K562 (cell line): ENCODE data around the gene HJV. TPM values are rescaled to one million over a fixed set of nuclear protein-coding genes. Genes with fewer than 3 reads are reported as not detected.
A peak's percentile ranks its signal among the peaks of the same experiment; 100 is the strongest.
"Not testable (repeated sequence)": the region's sequence is repeated elsewhere in the genome, so short reads cannot be mapped to it uniquely, and the experiment has no call there.

Experiments
- ARID2 ChIP-seq: fragments of 450-650 bp; IDR thresholded peaks from 2 replicates; pipeline ENCODE4 v1.6.1; 2017; ENCODE audit warnings: antibody characterized with exemption, mild to moderate bottlenecking
- ARNT ChIP-seq, 2 experiments: fragments of 450-650 bp; IDR thresholded peaks; 2 replicates each; pipeline ENCODE4 v1.6.1; 2016; ENCODE audit warnings: mild to moderate bottlenecking in 1 of 2
- CHD1 ChIP-seq: fragments of 200-600 bp; sonication (generic); IDR thresholded peaks from one replicate; pipeline ENCODE4 v1.6.1; 2012; ENCODE audit warnings: mild to moderate bottlenecking, moderate library complexity, low read length, inconsistent platforms
- CREM ChIP-seq: IDR thresholded peaks from 2 replicates; pipeline ENCODE4 v1.6.1; 2014; ENCODE audit warnings: antibody characterized with exemption, low read depth
- CTBP1 ChIP-seq: fragments of 450-650 bp; IDR thresholded peaks from 2 replicates; pipeline ENCODE4 v1.6.1; 2016; ENCODE audit warnings: borderline replicate concordance
- EP300 ChIP-seq: IDR thresholded peaks from 2 replicates; pipeline ENCODE4 v1.6.1; 2012; ENCODE audit warnings: low read length, improper control_type of control experiment
- GATAD2A ChIP-seq: fragments of 450-650 bp; IDR thresholded peaks from 2 replicates; pipeline ENCODE4 v1.6.1; 2017
- GTF2F1 ChIP-seq: IDR thresholded peaks from 2 replicates; pipeline ENCODE4 v1.6.1; 2011; ENCODE audit warnings: low read depth, low read length, improper control_type of control experiment
- HNRNPL ChIP-seq: fragments of 200-400 bp; formaldehyde crosslinking; IDR thresholded peaks from 2 replicates; pipeline ENCODE4 v1.6.1; 2017; ENCODE audit warnings: low read depth, mild to moderate bottlenecking, low read length
- NONO ChIP-seq, 2 experiments: fragments of 200-400 bp in 1 of 2; fragments of 450-650 bp in 1 of 2; formaldehyde crosslinking in 1 of 2; IDR thresholded peaks; 2 replicates each; pipeline ENCODE4 v1.6.1; 2017; ENCODE audit warnings: low read depth in 2 of 2, mild to moderate bottlenecking in 2 of 2, moderate library complexity in 2 of 2, low read length in 1 of 2
- NRF1 ChIP-seq, 2 experiments: fragments of 450-650 bp; IDR thresholded peaks in 1 of 2; conservative IDR thresholded peaks in 1 of 2; 2 replicates each; pipeline ENCODE4 v1.6.1; 2014; ENCODE audit warnings: mild to moderate bottlenecking in 2 of 2
- OTX1 ChIP-seq: fragments of 450-650 bp; formaldehyde crosslinking; IDR thresholded peaks from 2 replicates; pipeline ENCODE4 v1.4.0; 2022; ENCODE audit warnings: mild to moderate bottlenecking
- RBBP5 ChIP-seq: fragments of 200-600 bp; sonication (generic); IDR thresholded peaks from 2 replicates; pipeline ENCODE4 v1.6.1; 2012; ENCODE audit warnings: borderline replicate concordance, mild to moderate bottlenecking, low read length, control low read depth, inconsistent platforms; ENCODE audit not compliant: insufficient read depth, poor library complexity, severe bottlenecking
- STAT5A ChIP-seq: IDR thresholded peaks from 2 replicates; pipeline ENCODE4 v1.6.1; 2012; ENCODE audit warnings: low read length, inconsistent platforms, borderline replicate concordance
- ZBTB26 ChIP-seq: fragments of 450-650 bp; formaldehyde crosslinking; IDR thresholded peaks from 2 replicates; pipeline ENCODE4 v1.4.0; 2022; ENCODE audit warnings: missing genetic modification characterization
- ZBTB40 ChIP-seq, 2 experiments: fragments of 450-650 bp in 1 of 2; sonication (generic) in 1 of 2; formaldehyde crosslinking in 1 of 2; IDR thresholded peaks; 2 replicates each; pipeline versions ENCODE4 v1.7.1 to v1.9.0; 2016 to 2022; ENCODE audit warnings: inconsistent platforms in 1 of 2, mild to moderate bottlenecking in 1 of 2, missing genetic modification reagents in 1 of 2
- ZNF174 ChIP-seq: fragments of 250-450 bp; sonication (Bioruptor Pico); IDR thresholded peaks from 2 replicates; pipeline ENCODE4 v1.4.0; 2020; ENCODE audit warnings: mild to moderate bottlenecking
- ZNF354B ChIP-seq: fragments of 250-450 bp; sonication (Bioruptor Pico); IDR thresholded peaks from 2 replicates; pipeline ENCODE4 v1.4.0; 2020
- ZNF384 ChIP-seq: IDR thresholded peaks from 2 replicates; pipeline ENCODE4 v1.6.1; 2012; ENCODE audit warnings: low read depth, low read length, improper control_type of control experiment
- polyA plus RNA-seq, 8 experiments: library from polyadenylated mRNA; depleted of rRNA in 4 of 8; stranded (reverse) in 5 of 8; unstranded in 3 of 8; fragments of >200 nt; fragmentation: Nextera tagmentation in 2 of 8; fragmentation: Illumina TruSeq in 1 of 8; extraction: Ambion mirVana in 2 of 8; extraction: Trizol in 1 of 8; gene quantifications; 2 replicates each; pipeline versions ENCODE4 v1.2.1 to v1.2.3, GENCODE V29; 2011 to 2014; ENCODE audit warnings: inconsistent platforms in 1 of 8, missing spikeins in 1 of 8
- total RNA-seq, 7 experiments: library from RNA; depleted of rRNA in 6 of 7; stranded (reverse); fragments of >200 nt in 6 of 7; fragmentation: Illumina TruSeq in 2 of 7; extraction: Trizol in 2 of 7; gene quantifications; 2 replicates each; pipeline versions ENCODE4 v1.2.1 to v1.2.3, GENCODE V29; 2011 to 2021; ENCODE audit warnings: low replicate concordance in 1 of 7

Gene HJV
- total and polyA plus RNA-seq, 9 of the 15 experiments (the other 6 are each of a cell fraction or from before 2014, with no cell fraction given) = 1.0 to 6.6 (median 2.4) TPM

GRCh38 chr1:146051852-146052676 lies 30.5 kb upstream of the HJV start (continued):
- TF ChIP-seq HNRNPL (peak; percentile 91; the same call in 1 of the 2 replicates), GTF2F1 (peak; percentile 99), CHD1 (peak; percentile 21), RBBP5 (peak; percentile 27), CREM (peak; percentile 92), ZNF384 (peak; percentile 60), ARNT (IDR thresholded peaks at IDR 0.05) (peak; percentile 91 to 99), EP300 (peak; percentile 69), GATAD2A (peak; percentile 79; the same call in 1 of the 2 replicates), OTX1 (peak; percentile 100), ARID2 (peak; percentile 71), ZNF354B (CRISPR knock-in tag) (peak; percentile 80), NRF1 (conservative IDR thresholded peaks at IDR 0.05 in 1 of 2, IDR thresholded peaks at IDR 0.05 in 1 of 2) (peak; percentile 30 to 32; a peak in 1 of 4 replicates), ZNF174 (peak; percentile 80; the same call in 1 of the 2 replicates), ZBTB26 (peak; percentile 99), ZBTB40 (IDR thresholded peaks at IDR 0.05) (peak; percentile 61; the same call in 1 of the 2 replicates), NONO (IDR thresholded peaks at IDR 0.05; ENCODE audit: low read depth in 2 of 2, low read length in 1 of 2) (peak; percentile 84 to 96), CTBP1 (peak; percentile 84), STAT5A (peak; percentile 82)
- not testable (repeated sequence) for TF ChIP-seq ZBTB40 (CRISPR knock-in tag; IDR thresholded peaks at IDR 0.05)
